ENCODE results near the gene EPB41L4B. TPM values are rescaled to one million over a fixed set of nuclear protein-coding genes. Genes with fewer than 3 reads are reported as not detected.

Gene EPB41L4B
- total and polyA plus RNA-seq, 2 donors from 2014 or later, result 6.5 to 7.7 TPM

GRCh38 chr9:109191746-109192145 is 129.1 kb downstream of the EPB41L4B start:
- Histone ChIP-seq H3K4me1 (ENCODE audit: control insufficient read depth in 2 of 3, insufficient read depth in 2 of 3, low read depth in 1 of 3, low read length in 3 of 3) (no peaks in the 10 kb centered on the region), H3K27ac (ENCODE audit: low read depth in 2 of 2, low read length in 2 of 2) (no peak overlapping the region), H3K9me3 (ENCODE audit: control insufficient read depth in 2 of 3, insufficient read depth in 1 of 3, low read length in 3 of 3) (no peaks in the 10 kb centered on the region), H3K9ac (ENCODE audit: low read length in 3 of 3) (no peak overlapping the region), H3K36me3 (ENCODE audit: control insufficient read depth in 2 of 3, insufficient read depth in 3 of 3, low read length in 3 of 3) (no peaks in the 10 kb centered on the region), H3K27me3 (ENCODE audit: control insufficient read depth, insufficient read depth, low read length) (no peaks in the 10 kb centered on the region), H3K4me3 (ENCODE audit: low read length in 3 of 3) (no peak overlapping the region)
- FAIRE-seq (no peak), DNase-seq (no peak)
- TF ChIP-seq CTCF (IDR thresholded peaks at IDR 0.05; ENCODE audit: borderline replicate concordance, extremely low read depth, insufficient read depth), result no peak
- intact Hi-C loops (cut with DNase I), result no loop called here

- Histone ChIP-seq H3K4me1 (ENCODE audit: control insufficient read depth in 2 of 3, insufficient read depth in 2 of 3, low read depth in 1 of 3, low read length in 3 of 3) (no peaks in the 10 kb centered on the region), H3K9me3 (ENCODE audit: control insufficient read depth in 2 of 3, insufficient read depth in 1 of 3, low read length in 3 of 3) (no peaks in the 10 kb centered on the region), H3K36me3 (ENCODE audit: control insufficient read depth in 2 of 3, insufficient read depth in 3 of 3, low read length in 3 of 3) (no peaks in the 10 kb centered on the region), H3K27ac (ENCODE audit: low read depth in 2 of 2, low read length in 2 of 2) (no peak overlapping the region), H3K9ac (ENCODE audit: low read length in 3 of 3) (no peak overlapping the region), H3K27me3 (ENCODE audit: control insufficient read depth, insufficient read depth, low read length) (no peaks in the 10 kb centered on the region), H3K4me3 (ENCODE audit: low read length in 3 of 3) (no peak overlapping the region)
- no peak for DNase-seq
- no peak for FAIRE-seq
- intact Hi-C loops (cut with DNase I), result no loop called here
- TF ChIP-seq CTCF (IDR thresholded peaks at IDR 0.05; ENCODE audit: borderline replicate concordance, extremely low read depth, insufficient read depth), result no peak
Measured at GRCh38 chr9:109190151-109190550, 130.7 kb downstream of the EPB41L4B start.

- Histone ChIP-seq H3K4me3 (ENCODE audit: low read length in 3 of 3) (no peak overlapping the region), H3K27ac (ENCODE audit: low read depth in 2 of 2, low read length in 2 of 2) (no peak overlapping the region), H3K9ac (ENCODE audit: low read length in 3 of 3) (no peak overlapping the region), H3K4me1 (ENCODE audit: control insufficient read depth in 2 of 3, insufficient read depth in 2 of 3, low read depth in 1 of 3, low read length in 3 of 3) (no peaks in the 10 kb centered on the region), H3K9me3 (ENCODE audit: control insufficient read depth in 2 of 3, insufficient read depth in 1 of 3, low read length in 3 of 3) (no peaks in the 10 kb centered on the region), H3K27me3 (ENCODE audit: control insufficient read depth, insufficient read depth, low read length) (no peaks in the 10 kb centered on the region), H3K36me3 (ENCODE audit: control insufficient read depth in 2 of 3, insufficient read depth in 3 of 3, low read length in 3 of 3) (no peaks in the 10 kb centered on the region)
- no peak for TF ChIP-seq CTCF (IDR thresholded peaks at IDR 0.05; ENCODE audit: borderline replicate concordance, extremely low read depth, insufficient read depth)
- DNase-seq, result no peak
- FAIRE-seq, result no peak
- intact Hi-C loops (cut with DNase I), result no loop called here
Measured at GRCh38 chr9:109186857-109187520, 133.9 kb downstream of the EPB41L4B start.

Data from kidney (tissue), 14 donors.